K562 (cell line): ENCODE measurements around the gene NT5C1A. TPM values are rescaled to one million over a fixed set of nuclear protein-coding genes. Genes with fewer than 3 reads are reported as not detected.

ENCODE experiments used
- ATAC-seq: fragments of 200-7000 bp; cut with Tn5 transposase; 3 replicates; pipeline ENCODE4 v1.9.1; 2020; ENCODE audit warnings: moderate library complexity
- BruUV-seq: library from RNA; stranded (reverse); fragments of 400-500 nt; replicated peaks from 2 replicates; lab custom pipeline; 2021; lab: Mats Ljungman, UMichigan
- CTCF ChIA-PET: fragments of 300-600 bp; formaldehyde crosslinking; extraction: SDS; loops from one replicate; lab custom pipeline; 2021; ENCODE audit warnings: low intra/inter-chr PET ratio; lab: Yijun Ruan, JAX
- POLR2A ChIA-PET: fragments of 300-600, 350-650 bp; sonication (Branson Sonifier 250); formaldehyde crosslinking; extraction: SDS; loops from one replicate; lab custom pipeline; 2021; ENCODE audit warnings: antibody characterized with exemption, inconsistent platforms; lab: Yijun Ruan, JAX
- DNase-seq, 4 experiments: peaks; one replicate each; pipeline versions ENCODE4 v3.0.0 to v3.0.0-alpha.2; 2011 to 2018; ENCODE audit warnings: low spot score in 3 of 4, mixed read lengths in 3 of 4; ENCODE audit errors: extremely low read depth in 1 of 4
- FAIRE-seq: peaks from 2 replicates; lab custom pipeline; 2011; peaks lifted over from hg19 to GRCh38; lab: Jason Lieb, UNC
- H2AFZ ChIP-seq: 2 replicates; pipeline ENCODE4 v1.6.0; 2011; ENCODE audit warnings: low read depth, low read length, control low read depth, inconsistent platforms
- H3K27ac ChIP-seq: fragments of 200-600 bp; 3 replicates; pipeline ENCODE4 v1.8.0; 2011; ENCODE audit warnings: low read depth, mild to moderate bottlenecking, control low read depth, inconsistent platforms, low read length, moderate library complexity, mixed read lengths; ENCODE audit errors: extremely low read depth
- H3K27me3 ChIP-seq, 2 experiments: fragments of 300-600 bp in 1 of 2; 2 replicates in 1 of 2; 3 replicates in 1 of 2; pipeline versions ENCODE4 v1.6.0 to v1.8.0; 2011; ENCODE audit warnings: inconsistent platforms in 2 of 2, low read length in 2 of 2, mild to moderate bottlenecking in 1 of 2, mixed read lengths in 1 of 2, moderate library complexity in 1 of 2; ENCODE audit not compliant: control insufficient read depth in 2 of 2, insufficient read depth in 2 of 2
- H3K36me3 ChIP-seq: fragments of 300-600 bp; 3 replicates; pipeline ENCODE4 v1.8.0; 2011; ENCODE audit warnings: mild to moderate bottlenecking, low read length, inconsistent platforms; ENCODE audit not compliant: control insufficient read depth, insufficient read depth
- H3K4me1 ChIP-seq, 2 experiments: fragments of 200-600 bp in 1 of 2; replicated peaks in 1 of 2; 2 replicates in 1 of 2; 3 replicates in 1 of 2; pipeline versions ENCODE4 v1.5.1 to v1.8.0; 2011; ENCODE audit warnings: inconsistent platforms in 2 of 2, low read length in 2 of 2, mild to moderate bottlenecking in 1 of 2, mixed read lengths in 1 of 2, moderate library complexity in 1 of 2; ENCODE audit not compliant: control insufficient read depth in 2 of 2, insufficient read depth in 2 of 2
- H3K4me2 ChIP-seq: 2 replicates; pipeline ENCODE4 v1.6.1; 2011; ENCODE audit warnings: low read length, control low read depth, inconsistent platforms, mixed read lengths; ENCODE audit not compliant: insufficient read depth
- H3K4me3 ChIP-seq: fragments of 200-600 bp; sonication (generic), shearing (Covaris generic); 2 replicates; pipeline ENCODE4 v1.5.1; 2016; ENCODE audit warnings: control low read depth, inconsistent platforms
- H3K79me2 ChIP-seq: fragments of 200-600 bp; 3 replicates; pipeline ENCODE4 v1.8.0; 2011; ENCODE audit warnings: low read length, inconsistent platforms; ENCODE audit not compliant: control insufficient read depth, insufficient read depth
- H3K9ac ChIP-seq, 2 experiments: 2 replicates each; pipeline versions ENCODE4 v1.6.0 to v1.6.1; 2011; ENCODE audit warnings: low read depth in 2 of 2, low read length in 2 of 2, control low read depth in 1 of 2, inconsistent platforms in 1 of 2, mild to moderate bottlenecking in 1 of 2, mixed read lengths in 1 of 2; ENCODE audit not compliant: insufficient read depth in 1 of 2
- H3K9me1 ChIP-seq: one replicate; pipeline ENCODE4 v1.6.0; 2011; ENCODE audit warnings: inconsistent platforms, mild to moderate bottlenecking, low read length, moderate library complexity; ENCODE audit not compliant: control insufficient read depth, insufficient read depth
- H3K9me3 ChIP-seq: replicated peaks from 2 replicates; pipeline ENCODE4 v1.5.1; 2011; ENCODE audit warnings: low read depth, low read length, inconsistent platforms; ENCODE audit not compliant: control insufficient read depth, insufficient read depth
- H4K20me1 ChIP-seq: replicated peaks from 2 replicates; pipeline ENCODE4 v1.6.1; 2011; ENCODE audit warnings: low read length, inconsistent platforms, mixed read lengths; ENCODE audit not compliant: control insufficient read depth, insufficient read depth
- XRCC5 ChIP-seq: fragments of 200-400 bp; formaldehyde crosslinking; IDR thresholded peaks from 2 replicates; pipeline ENCODE4 v1.6.1; 2017; ENCODE audit warnings: low read depth, mild to moderate bottlenecking, low read length
- ZFP30 ChIP-seq: fragments of 250-450 bp; sonication (Bioruptor Pico); IDR thresholded peaks from 2 replicates; pipeline ENCODE4 v1.8.0; 2022; ENCODE audit warnings: moderate library complexity, mild to moderate bottlenecking, inconsistent platforms, borderline replicate concordance
- ZNF780A ChIP-seq: fragments of 250-450 bp; sonication (Bioruptor Pico); IDR thresholded peaks from 2 replicates; pipeline ENCODE4 v1.5.0; 2021; ENCODE audit warnings: mild to moderate bottlenecking
- WGBS: fragments of 100-300 bp; shearing (Covaris generic); methylation state at CpG from one replicate; pipeline ENCODE4 v1.1.6; 2016; ENCODE audit warnings: low coverage, mixed read lengths; ENCODE audit not compliant: insufficient coverage; ENCODE audit errors: missing lambda C conversion rate; 5-methylcytosine and 5-hydroxymethylcytosine counted together
- in situ Hi-C: fragments of 300-500 bp; cut with MboI; formaldehyde crosslinking; loops from 4 replicates; pipeline ENCODE4 v1.15.0; 2018; ENCODE audit warnings: inconsistent platforms, mixed read lengths
- intact Hi-C: fragments of 100-400 bp; cut with micrococcal nuclease; formaldehyde crosslinking; loops from 2 replicates; pipeline ENCODE4 v1.14.2; 2022
- polyA plus RNA-seq, 8 experiments: library from polyadenylated mRNA; depleted of rRNA in 4 of 8; stranded (reverse) in 5 of 8; unstranded in 3 of 8; fragments of >200 nt; fragmentation: Nextera tagmentation in 2 of 8; fragmentation: Illumina TruSeq in 1 of 8; extraction: Ambion mirVana in 2 of 8; extraction: Trizol in 1 of 8; gene quantifications; 2 replicates each; pipeline versions ENCODE4 v1.2.1 to v1.2.3, GENCODE V29; 2011 to 2014; ENCODE audit warnings: inconsistent platforms in 1 of 8, missing spikeins in 1 of 8
- total RNA-seq, 7 experiments: library from RNA; depleted of rRNA in 6 of 7; stranded (reverse); fragments of >200 nt in 6 of 7; fragmentation: Illumina TruSeq in 2 of 7; extraction: Trizol in 2 of 7; gene quantifications; 2 replicates each; pipeline versions ENCODE4 v1.2.1 to v1.2.3, GENCODE V29; 2011 to 2021; ENCODE audit warnings: low replicate concordance in 1 of 7
- TF ChIP-seq, protein P1 (sequence below), 2 experiments: IDR thresholded peaks; 2 replicates each; pipeline ENCODE4 v1.6.1; 2011; ENCODE audit warnings: borderline replicate concordance in 1 of 2, control low read depth in 1 of 2, low read depth in 1 of 2, low read length in 1 of 2, mild to moderate bottlenecking in 1 of 2, mixed read lengths in 1 of 2, moderate library complexity in 1 of 2; ENCODE audit not compliant: insufficient read depth in 1 of 2, insufficient read length in 1 of 2, poor library complexity in 1 of 2, severe bottlenecking in 1 of 2; ENCODE audit errors: extremely low read depth in 1 of 2

The NT5C1A gene
- total and polyA plus RNA-seq, 9 of the 15 experiments (the other 6 are each of a cell fraction or from before 2014, with no cell fraction given): not detected

DNA sequence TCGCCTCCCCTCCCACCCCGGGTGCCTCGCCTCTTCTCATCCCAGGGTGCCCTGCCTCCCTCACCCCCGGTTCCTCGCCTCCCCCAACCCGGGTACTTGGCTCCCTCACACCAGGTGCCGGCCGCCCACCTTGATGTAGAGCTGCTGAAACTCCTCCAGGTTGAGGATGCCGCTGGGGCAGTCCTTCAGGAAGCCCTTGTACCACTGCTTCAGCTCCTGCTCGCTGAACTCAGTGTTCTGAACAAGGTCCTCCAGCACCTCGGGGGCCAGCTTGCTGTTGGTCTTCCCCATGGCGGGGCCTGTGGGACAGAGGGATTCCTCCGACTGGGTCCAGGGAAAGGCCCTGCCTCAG is 12.4 kb upstream of the NT5C1A start:
- WGBS: 13% methylated on average over 10 of the region's 13 CpGs
- CTCF ChIA-PET: no interaction called here
- POLR2A ChIA-PET: interaction anchor here (0.6 to 2.0 kb wide), 3 partner anchors 17 to 193 kb away, joined by 3 to 4 read pairs (median 4); no protein-coding TSS in a partner anchor

More for the DNA sequence above, 12.4 kb upstream of the NT5C1A start:
- in situ Hi-C loops (no loop called here), intact Hi-C loops (no loop called here)
- BruUV-seq: no TSS peak
- no peaks in the 10 kb centered on the region for H3K9me3 ChIP-seq
- no peak overlapping the region for H3K4me3 ChIP-seq
- peaks cover 36 to 80% of the 10 kb centered on the region in 2 experiments for H3K27me3 ChIP-seq
- no peak overlapping the region for H2AFZ ChIP-seq
- TF ChIP-seq, protein P1, sequence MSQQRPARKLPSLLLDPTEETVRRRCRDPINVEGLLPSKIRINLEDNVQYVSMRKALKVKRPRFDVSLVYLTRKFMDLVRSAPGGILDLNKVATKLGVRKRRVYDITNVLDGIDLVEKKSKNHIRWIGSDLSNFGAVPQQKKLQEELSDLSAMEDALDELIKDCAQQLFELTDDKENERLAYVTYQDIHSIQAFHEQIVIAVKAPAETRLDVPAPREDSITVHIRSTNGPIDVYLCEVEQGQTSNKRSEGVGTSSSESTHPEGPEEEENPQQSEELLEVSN (IDR thresholded peaks at IDR 0.05; ENCODE audit: borderline replicate concordance in 1 of 2, extremely low read depth in 1 of 2, insufficient read depth in 1 of 2, insufficient read length in 1 of 2, low read depth in 1 of 2, low read length in 1 of 2, poor library complexity in 1 of 2, severe bottlenecking in 1 of 2): peak in 1 of 2 experiments; percentile 2
- TF ChIP-seq ZNF780A (CRISPR knock-in tag) (no peak), XRCC5 (no peak), ZFP30 (CRISPR knock-in tag) (no peak)
- H4K20me1 ChIP-seq: no peaks in the 10 kb centered on the region
- H3K27ac ChIP-seq: no peak overlapping the region
- no peaks in the 10 kb centered on the region for H3K79me2 ChIP-seq
- H3K36me3 ChIP-seq: no peaks in the 10 kb centered on the region
- peak overlapping the region in 1 of 2 experiments; percentile 56; a peak in 1 of 4 replicates for H3K9ac ChIP-seq
- peaks cover 0 to 5% of the 10 kb centered on the region in 2 experiments; a peak in 2 of 5 replicates for H3K4me1 ChIP-seq
- no peak for ATAC-seq
- FAIRE-seq: no peak
- DNase-seq: no peak
- no peak overlapping the region for H3K4me2 ChIP-seq
- H3K9me1 ChIP-seq: no peaks in the 10 kb centered on the region
